ENCODE measurements around the gene BZW2.

BZW2 gene

DNA sequence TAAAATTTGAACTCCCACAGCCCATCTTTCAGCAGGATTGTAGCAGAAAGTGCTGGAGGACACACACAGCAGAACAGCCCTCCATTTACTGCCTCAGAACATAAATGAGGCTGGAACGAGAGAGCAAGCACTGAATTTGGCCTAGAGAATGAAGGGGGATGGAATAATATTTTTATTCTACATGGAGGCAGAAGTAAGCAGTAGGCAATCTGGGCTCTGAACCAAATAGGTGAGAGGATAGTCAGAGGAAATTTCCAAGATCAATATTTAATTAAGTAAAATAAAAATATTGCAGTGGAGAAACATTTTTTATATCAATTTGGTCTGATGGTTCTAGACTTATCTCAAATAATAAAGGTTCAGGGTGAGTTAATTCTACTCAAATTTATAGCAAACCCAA, 78.4 kb downstream of the BZW2 start:
- no peak for DNase-seq

DNA sequence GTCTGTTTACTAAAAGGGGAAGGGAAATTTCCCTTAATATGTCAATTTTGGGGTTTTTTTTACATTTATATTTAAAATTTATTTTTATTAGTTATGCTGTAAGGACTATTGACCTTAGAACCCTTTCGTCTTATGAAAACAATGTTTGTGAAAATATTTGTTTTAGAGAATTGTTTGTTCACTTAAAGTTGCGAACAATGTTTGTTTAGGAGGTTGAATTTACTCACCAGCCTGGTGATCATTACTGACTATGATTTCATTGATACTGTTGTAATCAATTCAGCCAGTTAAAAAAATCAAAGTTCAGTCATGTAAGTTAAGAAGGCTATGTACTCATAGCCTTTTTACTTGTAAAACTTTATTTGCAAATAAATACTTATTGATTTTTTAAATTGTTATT, 80.2 kb downstream of the BZW2 start:
- DNase-seq, result no peak

DNA sequence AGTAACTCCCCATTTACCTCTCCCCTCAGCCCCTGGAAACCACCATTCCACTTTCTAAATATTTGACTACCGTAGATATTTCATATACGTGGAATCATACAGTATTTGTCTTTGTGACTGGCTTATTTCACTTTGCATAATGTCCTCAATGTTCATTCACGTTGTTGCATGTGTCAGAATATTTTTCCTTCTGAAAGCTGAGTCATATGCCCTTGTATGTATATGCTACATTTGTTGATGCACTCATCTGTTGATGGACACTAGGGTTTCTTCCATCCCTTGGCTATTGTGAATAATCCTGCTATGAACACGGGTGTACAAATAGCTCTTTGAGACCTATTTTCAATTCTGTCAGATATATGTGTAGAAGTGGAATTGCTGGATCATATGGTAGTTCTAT, 81.8 kb downstream of the BZW2 start:
- DNase-seq, result no peak

DNA sequence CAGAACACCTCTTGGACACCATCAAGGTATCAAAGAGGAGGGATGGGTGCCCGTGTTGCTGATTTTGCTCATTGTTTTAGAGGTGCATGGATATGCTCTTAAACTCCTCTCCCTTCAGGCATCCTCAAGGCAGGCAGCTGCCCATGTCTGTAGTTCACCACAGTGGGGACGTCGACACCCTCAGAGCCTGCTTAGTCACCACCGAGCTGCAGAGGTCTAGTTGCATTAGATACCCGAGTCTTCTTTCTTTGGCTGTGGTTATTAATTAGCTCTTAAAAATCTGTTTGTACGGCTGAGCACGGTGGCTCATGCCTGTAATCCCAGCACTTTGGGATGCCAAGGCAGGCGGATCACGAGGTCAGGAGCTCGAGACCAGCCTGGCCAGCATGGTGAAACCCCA, 82.8 kb downstream of the BZW2 start:
- DNase-seq, result no peak

DNA sequence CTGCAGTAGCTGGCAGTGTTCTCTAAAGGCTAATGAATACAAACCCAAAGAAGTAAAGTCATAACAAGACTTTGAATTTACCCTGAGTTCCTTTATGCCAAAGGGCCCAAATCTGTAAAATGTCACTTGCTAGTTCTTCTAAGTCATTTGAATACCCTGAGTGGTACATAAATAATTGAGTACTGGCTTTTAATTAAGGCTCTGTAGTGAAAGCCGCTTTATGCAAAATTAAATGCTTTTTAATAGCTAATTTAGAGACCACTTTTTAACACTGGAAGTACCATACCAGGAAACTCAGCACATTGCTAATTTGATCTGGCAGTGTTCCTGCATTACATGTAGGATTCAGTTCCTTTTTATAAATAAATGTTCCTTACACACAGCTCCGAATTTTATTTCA, 83.6 kb downstream of the BZW2 start:
- no peak for DNase-seq

DNA sequence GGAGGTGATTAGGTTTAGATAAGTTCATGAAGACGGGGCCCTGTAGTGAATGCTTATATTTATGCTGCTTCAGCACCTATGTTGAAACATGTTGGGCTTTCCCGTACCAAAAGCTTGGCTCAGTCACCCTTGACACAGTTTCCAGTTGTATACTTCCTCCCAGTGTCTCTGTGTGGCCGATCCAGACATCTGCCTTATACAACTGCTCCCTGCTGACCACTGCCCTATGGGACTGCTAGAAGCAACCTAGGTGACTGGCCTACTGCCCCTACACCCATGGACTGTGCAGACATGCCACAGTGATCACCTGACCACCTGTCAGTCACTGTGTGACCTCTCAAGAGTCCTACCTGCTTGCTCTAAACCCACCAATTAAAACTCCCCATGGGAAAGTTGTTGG, 85.0 kb downstream of the BZW2 start:
- DNase-seq, result no peak

DNA sequence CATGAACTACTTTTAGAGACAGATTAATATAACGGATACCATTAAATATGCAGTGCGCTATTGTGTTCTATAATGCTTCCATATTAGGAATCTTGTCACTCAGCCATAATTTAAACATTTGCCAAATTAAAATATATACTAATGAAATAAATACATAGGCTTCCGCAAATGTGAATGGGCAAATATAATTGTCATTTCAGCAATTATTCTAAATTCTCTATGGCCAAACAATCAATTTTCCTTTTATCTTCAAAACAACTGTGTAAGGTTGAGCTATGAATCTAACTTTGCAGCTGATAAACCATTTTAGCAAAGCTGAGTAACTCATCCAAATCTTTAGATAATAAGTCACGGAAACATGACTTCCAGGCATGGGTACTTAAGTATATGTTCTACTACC, 86.8 kb downstream of the BZW2 start:
- no peak for DNase-seq

DNA sequence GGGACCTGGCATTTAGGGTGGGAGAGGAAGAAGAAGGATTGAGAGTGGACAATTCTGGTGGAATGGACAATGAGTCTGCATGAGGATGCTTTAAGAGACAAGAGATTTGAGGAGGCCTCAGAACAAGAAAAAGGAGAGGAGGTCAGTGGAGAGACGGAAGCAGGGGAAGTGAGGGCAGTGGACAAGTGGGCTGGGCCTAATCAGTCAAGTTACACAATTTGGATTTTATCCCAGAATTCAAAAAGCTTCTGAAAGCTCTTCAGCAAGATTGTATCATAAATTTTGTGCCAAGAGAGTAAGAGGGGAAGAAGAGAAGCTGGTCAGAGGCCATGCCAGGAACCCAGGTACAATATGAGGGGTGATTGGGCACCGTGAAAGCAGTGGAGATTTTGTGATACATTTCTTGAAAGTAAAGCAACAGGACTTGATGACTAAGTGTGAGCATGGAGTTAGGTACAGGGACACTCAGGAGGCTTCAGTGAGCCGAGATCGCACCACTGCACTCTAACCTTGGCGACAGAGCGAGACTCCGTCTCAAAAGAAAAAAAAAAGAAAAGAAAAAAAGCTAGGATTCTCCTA, 88.3 kb downstream of the BZW2 start:
- DNase-seq, result no peak

DNA sequence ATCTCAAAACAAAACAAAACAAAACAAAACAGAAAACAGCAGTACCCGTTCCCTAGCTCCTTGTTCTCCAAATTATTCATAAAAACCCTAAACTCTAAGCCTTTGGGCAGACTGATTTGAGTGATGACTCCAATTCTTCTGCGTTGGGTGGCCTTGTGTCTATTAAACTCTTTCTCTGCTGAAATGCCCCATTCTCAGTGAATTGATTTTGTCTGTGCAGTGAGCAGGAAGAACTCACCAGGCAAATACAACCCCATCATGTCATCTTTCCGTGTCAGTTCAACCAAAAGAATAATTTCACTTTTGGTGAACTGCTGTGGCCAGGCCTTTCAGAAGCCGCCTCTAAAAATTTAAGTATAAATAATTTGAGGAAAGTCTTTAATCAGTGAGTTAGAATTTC, 89.0 kb downstream of the BZW2 start:
- no peak for DNase-seq

DNA sequence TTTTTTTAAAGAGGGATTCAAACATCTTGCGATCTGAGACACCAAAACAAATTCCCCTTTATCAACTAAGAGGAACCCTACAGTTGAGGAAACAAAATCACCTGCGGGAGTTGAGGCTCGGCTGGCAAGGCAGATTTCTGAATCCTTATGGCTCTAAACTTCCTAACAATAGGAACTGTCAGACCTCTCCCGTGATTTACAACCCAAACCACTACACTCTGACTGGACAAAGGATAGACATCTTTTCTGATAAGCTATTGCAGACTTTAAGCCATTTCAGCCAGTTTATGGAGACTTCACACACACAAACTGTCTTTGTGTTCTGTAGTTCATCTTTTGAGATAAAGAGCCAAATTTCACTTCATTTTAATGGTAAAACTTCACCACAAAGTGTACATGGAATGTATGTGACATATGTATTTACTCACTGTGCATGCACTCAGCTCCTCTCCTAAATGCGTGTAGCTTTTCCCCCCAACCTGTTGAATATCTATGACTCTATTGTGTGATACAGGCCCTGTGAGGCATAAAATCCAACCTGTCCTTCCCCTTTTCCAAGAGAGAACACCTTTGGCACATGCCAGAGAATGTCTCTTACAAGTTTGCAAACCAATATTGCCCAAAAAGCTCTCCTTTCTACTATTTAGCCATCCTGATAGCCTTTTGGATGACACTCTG, 92.2 kb downstream of the BZW2 start:
- no peak for DNase-seq

DNA sequence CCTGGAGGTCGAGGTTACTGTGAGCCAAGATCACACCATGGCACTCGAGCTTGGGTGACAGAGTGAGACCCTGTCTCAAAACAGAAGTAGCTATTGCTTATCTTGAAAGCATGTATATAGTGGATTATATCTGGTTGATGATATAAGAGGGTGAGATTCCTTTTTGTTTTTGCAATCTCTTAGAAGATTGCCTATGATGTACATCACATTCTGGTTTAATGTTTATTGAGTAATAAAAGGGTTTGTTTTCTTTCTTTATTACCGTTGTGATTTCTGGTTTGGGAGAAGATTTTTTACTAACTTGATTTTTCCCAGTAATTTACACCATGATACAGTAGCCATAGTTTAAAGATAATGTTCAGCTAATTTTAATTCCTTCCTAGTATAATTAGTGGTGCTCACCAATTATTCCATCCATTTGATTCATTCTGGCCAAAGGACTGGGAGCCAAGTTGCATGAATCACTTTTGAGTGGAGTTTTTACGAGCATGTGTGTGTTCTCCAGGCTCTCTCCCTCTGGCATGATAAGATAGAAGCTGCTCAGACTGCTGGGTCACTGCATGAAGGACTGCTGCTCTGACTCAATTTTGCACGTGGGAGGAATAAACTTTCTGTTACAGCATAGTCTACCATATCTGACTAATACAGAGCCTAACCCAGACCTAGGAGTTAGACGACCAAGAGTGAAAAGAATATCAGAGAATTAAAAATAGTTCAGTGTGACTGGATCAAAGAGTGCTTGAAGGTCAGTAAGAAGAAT, 94.1 kb downstream of the BZW2 start:
- no peak for DNase-seq

DNA sequence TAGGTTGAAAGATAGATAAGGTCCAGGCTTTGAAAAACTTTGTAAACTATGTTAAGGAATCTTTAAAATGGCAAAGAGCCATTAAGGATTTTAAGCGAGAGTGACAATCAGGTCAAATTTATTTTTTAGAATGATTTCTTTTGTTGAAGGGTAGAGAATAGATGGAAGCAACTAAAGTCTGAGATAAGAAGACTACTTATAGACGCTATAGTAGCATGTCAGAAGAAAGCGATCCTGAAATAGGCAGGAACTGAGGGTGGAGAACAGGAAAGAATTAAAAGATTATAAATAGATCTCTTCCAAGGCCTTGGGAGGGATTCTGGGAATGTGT, 94.6 kb downstream of the BZW2 start:
- no peak for DNase-seq

DNA sequence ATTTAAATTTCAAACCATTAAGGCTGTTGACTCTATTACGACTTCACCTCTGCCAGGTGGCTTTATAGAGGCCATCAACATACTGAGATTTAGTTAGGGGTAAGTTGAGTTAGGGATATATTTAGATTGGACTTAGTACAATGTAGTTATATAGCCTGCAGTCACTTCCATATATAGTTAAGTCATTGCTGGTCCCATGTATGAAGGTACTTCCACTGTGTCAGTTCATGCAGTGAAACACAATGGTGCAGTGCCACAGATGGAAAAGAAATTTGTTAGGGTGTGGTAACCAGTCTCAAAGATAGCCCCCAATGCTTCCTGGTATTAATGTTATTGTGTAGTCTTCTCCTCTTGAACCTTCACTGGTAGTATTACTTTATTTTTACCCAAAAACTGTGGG, 95.0 kb downstream of the BZW2 start:
- DNase-seq, result no peak

DNA sequence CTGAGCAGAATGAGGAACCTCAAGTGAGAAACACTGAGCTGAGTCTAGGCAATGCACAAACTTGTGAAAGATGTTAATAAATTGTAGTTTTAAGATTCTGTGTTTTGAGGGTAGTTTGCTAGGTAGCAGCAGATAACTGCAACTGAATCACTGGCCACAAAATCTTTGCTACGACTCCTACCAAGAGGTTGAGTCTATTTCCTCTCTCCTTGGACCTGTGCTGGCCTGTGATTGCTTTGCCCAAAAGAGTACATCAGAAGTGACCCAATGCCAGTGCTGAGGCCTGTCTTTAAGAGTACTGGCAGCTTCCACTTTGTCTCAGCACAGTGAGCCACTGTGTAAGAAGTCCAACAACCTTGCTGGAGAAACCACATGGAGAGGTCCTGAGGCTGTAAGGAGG, 95.7 kb downstream of the BZW2 start:
- DNase-seq, result no peak

DNA sequence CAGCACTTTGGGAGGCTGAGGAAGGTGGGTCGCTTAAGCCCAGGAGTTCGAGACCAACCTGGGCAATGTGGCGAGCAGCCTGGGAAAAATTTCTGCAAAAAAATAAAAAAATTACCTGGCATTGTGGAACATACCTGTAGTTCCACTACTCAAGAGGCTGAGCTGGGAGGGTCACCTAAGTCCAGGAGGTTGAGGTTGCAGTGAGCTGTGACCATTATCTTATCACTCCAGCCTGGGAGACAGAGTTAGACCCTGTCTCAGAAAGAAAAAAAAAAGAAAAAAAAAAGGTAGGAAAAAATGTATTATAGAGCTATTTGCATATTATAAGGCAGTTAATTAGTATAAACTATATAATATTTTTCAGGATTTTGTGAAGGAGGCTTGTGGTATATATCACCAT, 96.6 kb downstream of the BZW2 start:
- DNase-seq, result no peak

DNA sequence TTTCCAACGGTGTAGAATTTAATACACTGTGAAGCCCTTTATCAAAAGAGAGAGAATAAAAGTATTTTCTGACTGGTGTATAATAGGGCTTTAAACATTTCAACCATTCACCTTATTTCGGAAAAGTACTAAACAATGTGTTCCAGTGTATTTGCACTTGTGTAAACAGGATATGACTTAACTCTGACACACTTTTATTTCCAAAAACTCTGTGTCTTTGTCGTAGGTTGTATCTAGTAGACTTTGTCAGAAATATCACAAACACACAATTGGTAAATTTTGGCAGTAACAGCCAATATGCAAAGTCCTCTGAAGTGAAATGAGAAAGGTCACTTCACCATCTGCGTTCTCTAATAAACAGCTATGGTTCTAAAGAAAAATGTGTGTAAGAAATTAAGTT, 97.3 kb downstream of the BZW2 start:
- DNase-seq, result no peak

DNA sequence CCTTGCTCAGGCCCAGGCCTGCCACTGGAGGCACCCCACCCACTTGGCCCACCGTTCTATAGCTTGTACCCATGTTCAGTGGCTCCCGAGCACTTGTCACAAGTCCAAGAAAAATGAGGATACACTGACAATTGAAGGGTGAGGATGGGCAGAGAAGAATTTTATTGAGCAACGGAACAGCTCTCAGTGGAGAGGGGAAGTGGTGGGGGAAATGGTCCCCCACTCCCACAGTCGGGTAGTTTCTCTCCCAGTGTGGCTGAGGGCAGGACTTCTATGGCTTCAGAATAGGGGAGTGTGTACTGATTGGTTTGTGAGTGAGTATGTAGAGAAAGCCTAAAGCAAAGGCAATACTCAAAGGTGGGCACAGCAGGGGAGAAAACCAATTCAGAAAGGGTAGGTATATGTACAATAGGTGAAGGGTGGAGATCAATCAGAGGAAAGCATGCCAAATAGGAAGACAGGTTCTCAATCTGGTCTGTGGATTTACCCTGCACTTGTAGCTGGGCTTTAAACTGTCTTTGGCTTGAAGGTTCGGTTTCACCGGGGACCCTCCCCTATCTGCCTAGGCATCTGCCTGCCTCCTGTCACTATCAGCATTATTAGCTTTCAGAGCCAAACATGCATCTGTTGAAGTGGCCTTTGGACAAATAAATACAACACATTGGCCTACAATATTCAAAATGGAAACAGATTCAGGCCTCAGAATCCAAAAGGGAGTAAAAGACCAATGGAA, 98.7 kb downstream of the BZW2 start:
- DNase-seq, result no peak

DNA sequence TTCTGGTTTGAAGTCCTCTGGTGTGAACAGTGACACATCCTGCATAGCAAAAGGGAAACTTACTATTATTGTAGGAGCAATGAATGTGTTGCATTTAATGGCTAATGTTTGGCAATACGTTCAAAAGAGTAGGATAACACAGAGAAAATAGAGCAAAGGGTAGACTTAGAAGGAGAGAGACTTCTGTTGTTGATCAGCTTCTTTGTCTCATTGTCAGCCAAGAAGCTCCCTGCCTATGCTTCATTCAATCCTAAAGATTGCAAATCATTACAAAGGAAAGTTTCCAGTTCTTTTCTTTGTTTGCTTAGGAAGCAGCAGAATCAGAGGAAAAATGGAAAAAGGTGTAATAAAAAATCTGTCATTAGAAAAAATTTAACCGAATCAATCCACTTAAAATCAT, 99.7 kb downstream of the BZW2 start:
- DNase-seq, result no peak

DNA sequence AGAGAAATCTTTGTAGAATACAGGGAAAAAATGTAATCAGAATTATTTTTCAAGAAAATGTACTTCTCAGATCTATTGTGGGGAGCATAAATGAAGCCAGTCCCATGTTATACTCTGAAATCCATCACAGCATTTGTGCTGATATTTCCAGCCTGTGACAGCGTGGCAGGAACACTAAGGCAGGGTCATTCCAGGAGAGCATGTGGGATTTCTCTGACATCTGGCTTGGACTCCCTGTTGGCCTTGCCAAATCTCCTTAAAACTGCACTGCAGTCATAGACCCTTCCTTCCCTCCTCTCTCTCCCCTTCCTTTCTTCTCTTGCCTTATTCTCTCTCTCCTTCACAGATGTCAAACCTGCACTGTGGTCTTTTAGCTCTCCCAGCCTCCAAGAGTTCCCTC, 101.1 kb downstream of the BZW2 start:
- DNase-seq, result no peak

DNA sequence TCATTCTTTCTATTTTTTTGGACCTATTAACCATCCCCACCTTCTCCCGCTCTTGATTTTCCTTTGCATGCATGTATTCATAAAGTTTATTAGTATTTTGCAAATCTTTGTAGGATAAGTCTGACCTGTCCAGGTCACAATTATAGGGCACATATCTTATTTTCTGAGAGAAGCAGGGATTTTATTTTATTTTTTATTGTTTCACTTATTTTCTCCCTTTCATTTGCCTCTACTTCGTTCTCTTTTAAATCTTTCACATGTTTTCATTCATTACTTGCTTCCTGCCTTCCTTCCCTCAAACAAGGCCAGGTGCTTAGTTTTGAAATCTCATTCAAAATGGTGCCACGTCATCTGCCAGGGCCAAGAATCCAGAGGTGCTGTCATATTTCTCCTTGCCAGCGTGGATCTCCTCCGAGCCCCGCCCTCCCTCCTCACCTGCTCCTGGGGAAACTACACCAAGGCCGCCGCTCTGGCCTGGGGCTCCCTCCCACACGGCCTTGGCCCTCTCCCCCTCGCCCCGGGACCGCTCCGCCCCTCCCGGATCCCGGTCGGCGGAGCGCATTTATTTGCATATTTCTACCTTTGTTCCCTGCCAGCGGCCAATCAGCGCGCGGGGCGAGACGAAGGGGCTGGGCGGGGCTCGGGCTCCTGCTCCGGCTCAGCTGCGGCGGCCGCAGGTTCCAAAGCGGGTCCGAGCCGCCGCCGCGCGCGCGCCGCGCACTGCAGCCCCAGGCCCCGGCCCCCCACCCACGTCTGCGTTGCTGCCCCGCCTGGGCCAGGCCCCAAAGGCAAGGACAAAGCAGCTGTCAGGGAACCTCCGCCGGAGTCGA, 107.3 kb downstream of the BZW2 start, which contains the start of gene TSPAN13:
TSS of gene TSPAN13 (plus strand) at position 654 of the 830 bp plus-strand sequence. CDS start 213 bp downstream, outside the sequence.
- no peak for DNase-seq

DNA sequence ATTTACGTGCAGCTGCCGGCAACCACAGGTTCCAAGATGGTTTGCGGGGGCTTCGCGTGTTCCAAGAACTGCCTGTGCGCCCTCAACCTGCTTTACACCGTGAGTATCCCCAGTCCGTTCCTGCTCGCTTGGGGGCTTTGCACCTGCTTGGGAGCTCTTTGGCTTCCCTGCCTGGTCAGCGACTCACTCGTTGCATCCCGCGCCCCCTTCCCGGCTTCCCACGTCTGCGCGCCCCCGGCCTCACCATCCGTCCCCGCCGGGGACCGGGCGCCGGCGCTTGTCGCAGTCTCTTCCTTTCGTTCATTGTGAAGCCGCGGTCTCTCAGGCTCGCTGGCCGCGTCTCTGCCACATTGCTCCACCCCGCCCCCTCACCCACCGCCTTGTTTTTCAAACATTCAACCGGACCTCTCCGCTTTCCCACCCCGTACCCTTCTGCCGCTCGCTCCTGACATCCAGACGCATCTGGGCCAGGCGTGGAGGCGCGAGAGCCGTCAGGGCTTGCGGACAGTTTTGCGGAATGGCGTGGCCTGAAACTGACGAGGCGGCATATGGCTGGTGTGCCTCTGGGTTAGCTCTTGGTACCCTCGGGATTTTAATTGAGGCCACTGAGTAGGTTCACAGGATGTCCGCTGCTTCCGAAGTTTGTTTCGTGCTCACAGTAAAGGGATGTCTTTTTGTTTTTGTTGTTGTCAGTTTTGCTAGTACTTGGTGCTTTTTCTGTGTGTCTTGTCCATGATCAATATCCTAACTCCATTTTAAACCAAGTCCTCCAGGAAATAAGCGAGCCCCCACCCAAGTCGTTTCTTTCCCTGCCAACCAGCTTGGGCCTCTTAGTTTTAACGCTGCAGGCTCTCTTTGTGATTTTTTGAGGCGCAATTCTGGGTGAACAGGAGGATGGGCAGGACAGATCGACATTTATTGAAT, 108.2 kb downstream of the BZW2 start:
- DNase-seq, result no peak

DNA sequence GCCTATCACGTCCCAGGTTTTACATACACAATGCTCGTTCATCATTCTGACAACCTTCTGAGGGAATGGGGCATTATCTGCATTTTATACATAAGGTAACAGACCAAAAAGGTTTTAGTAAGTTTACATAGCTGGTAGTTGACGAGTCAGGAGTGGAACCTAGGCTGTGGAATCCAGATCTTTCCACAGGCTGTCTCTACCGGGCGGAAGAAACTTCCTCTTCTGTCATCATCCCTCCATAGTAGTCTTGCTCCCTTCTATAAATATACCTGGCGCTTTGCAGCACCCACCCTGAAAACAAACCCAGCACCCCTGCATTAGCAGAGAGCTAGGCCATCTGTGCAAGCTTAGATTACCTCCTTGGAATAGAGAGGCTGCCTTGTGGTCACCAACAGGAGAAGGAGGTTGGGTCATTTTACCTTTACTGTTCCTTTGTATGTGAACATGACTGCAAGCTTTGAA, 108.9 kb downstream of the BZW2 start:
- DNase-seq, result no peak

All from activated gamma-delta T cell (primary cell).